Raji (cell line): ENCODE data around the gene ARL14EP.
A peak's percentile ranks its signal among the peaks of the same experiment; 100 is the strongest.

Experiments used
- POLR2A ChIP-seq: IDR thresholded peaks from 2 replicates; pipeline ENCODE4 v1.6.1; 2011; ENCODE audit warnings: low read depth, low read length, control low read depth; ENCODE audit not compliant: insufficient read depth

Gene ARL14EP

DNA sequence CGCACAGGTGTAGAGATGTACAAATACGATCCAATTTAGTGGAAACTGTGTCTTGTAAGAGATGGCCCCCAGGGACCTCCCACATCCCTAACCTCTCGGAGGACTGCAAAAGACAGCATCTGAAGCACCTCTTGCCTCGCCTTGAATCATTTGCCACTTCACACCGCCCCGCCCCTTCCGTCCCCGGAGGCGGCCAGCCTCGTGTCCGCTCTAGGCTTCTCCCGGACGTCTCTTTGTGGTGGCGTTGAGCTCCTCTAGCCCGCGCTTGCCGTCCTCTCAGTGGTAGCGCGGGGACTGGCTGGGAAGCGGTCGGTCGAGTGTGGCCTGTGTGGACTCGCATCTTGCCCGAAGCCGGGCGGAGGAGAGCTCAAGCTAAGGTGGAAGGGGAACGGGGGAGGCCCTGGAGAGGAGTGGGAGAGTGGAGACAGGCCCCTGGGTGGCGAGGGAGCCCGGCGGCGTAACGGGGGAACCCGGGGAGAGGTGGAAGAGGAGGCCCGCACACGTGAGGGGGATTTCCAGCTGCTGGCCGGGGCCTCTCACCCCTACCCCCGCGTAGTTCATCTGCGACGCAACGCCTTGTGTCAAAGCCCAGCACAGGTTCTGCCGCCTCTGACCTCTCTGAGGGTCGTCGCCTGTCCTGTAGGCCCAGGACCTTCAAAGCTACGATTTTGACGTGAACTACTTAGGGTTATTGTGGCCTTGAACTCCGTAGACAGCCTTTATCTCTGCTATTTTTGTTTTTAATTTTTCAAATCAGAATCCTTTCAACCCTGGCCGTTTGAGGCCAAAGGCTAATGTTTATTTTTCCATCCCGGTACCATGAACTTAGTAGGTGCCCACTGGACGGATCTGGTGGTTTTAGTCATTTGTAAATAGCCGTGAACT, at the start of gene ARL14EP:
ARL14EP (plus strand) TSS at position 279 of the 885 bp plus-strand sequence. CDS start 7,845 bp downstream, outside the sequence.
- peak; percentile 90 for TF ChIP-seq POLR2A

DNA sequence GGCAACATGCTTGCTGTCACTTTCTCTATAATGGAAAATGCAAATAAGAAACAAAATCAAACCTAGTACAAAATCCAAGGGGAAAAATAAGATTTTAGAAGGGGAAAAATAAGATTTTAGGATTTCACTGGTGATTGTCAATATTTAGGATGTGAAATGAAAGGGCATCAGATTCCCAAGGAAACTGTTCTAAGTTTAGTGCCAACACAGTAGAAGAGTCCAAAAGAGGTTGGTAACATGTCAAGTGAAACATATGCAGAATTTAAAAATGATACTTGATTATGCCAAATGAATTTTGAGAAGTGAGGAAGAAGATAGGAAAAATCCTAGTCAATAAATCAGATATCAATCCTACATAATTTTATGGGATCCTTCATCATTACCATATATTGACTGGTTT, 45.7 kb upstream of the ARL14EP start:
- no peak for TF ChIP-seq POLR2A

DNA sequence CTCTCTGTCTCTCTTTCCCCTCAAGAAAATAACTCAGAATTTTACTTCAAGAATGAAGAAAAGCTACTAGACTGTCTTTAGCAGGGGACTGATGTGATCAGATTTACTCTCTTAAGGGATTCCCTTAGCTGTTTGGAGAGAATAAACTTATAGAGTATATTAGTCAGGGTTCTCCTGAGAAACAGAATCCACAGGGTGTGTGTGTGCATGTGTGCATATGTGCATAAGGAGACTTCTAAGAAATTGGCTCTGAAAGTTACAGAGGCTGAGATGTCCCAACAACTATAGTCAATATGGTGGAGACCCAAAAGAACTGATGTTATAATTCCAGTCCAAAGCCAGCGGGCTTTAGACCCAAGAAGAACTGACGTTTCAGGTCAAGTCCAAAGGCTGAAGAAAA, 43.1 kb upstream of the ARL14EP start:
- TF ChIP-seq POLR2A, result no peak

DNA sequence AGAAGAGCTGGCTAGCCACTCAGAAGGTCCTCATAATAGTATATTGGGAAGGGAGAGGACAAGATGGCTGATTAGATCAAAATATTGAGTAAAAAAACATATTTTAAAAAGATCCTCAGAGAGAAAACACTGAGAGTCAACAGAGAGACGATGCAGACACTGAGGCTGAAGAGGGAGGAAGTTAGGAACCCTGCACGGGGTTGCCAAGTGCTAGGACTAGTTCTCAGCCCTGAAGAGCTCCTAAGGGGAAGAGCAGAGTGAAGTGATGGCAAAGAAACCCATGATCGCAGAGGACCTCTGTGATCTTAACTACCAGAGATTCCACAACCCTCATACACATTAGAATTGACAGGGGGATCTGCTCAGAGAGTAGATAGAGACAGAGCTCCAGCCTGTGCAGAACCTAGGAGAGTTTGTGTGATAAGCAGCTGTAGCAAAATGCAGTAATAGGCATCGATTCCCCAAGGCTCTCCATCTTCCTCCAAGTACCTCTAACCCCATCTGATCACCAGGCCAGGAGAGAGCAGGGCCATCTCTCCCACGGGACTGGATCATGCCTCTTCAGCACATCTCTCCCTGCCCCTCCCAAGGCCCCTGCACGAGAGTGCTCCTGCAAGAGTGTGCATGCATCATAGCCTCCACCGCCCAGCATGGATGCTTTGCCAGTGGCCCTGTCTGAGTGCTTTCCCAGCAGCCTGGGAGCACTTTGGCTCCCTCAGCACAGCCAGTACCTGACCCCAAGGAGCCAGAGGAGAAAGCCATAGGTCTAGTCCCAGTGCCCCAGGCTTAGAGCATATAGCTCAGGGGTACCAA, 41.2 kb upstream of the ARL14EP start:
- TF ChIP-seq POLR2A, result no peak

- TF ChIP-seq POLR2A, result no peak
These were observed 40.6 kb upstream of the ARL14EP start for GRCh38 chr11:30282289-30282631.

DNA sequence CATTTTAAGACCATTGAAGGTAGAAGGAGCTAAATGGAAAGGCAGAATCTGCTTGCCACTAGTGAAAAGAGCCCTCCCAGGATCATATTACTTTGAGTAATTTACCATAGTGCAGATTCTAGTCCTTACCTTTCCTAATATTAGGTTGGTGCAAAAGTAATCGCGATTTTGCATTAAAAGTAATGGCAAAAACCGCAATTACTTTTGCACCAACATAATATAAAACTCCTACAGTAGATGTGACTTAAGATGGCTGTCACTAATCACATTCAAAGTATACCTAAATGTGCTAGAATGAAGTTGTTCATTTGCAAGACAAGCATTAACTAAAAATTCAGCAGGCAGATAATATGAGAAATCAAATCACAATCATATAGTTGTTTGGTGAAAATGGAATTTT, 38.1 kb upstream of the ARL14EP start:
- TF ChIP-seq POLR2A, result no peak

DNA sequence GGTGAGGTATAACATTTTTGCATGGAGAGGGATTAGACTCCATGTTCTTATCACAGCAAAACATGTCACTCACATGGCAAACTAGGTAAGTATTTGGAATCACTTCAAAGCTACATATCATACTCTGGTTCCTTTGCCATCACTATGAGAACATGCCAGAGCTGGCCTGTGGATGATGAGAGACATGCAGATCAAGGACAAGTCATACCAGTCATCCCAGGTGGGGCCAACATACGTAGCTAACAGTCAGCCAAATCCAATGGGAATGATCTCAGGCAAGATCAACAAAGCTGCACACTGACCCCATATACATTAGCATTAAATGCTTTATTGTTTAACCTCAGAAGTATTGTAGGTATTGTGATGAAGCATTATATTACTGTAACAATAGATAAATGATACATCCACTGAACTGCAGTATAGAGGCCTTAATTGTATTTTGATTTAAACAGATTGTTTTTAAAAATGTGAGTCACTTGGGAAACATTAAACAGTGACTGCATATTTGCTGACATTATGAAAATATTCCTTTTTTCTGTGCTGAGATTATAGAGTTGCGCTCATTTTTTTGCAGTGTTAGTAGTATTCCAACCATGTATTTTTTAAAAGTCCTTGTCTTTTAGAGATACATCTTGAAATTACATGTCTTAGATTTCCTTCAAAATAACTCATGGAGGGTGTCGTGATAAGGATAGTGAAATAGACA, 37.3 kb upstream of the ARL14EP start:
- no peak for TF ChIP-seq POLR2A

DNA sequence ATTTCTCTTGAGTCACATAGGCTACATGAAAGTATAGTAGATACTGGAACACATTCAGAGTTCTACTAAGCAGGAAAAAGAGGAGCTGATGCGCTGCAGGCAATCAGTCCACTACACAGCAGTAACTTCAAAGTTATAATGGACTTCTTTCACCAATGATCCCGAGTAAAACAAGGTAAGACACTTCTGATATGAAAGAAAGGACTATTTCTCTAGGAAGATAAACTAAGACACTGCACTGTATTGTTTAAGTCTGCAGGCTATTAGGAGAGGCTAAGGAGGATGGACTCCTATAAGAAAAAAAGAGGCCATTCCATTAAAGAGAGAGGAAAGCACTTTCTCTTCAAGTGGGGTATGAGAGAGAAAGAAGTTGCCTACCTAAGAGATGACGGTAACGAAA, 31.6 kb upstream of the ARL14EP start:
- TF ChIP-seq POLR2A, result no peak

- no peak for TF ChIP-seq POLR2A
These were observed 30.4 kb upstream of the ARL14EP start for GRCh38 chr11:30292545-30292944.

DNA sequence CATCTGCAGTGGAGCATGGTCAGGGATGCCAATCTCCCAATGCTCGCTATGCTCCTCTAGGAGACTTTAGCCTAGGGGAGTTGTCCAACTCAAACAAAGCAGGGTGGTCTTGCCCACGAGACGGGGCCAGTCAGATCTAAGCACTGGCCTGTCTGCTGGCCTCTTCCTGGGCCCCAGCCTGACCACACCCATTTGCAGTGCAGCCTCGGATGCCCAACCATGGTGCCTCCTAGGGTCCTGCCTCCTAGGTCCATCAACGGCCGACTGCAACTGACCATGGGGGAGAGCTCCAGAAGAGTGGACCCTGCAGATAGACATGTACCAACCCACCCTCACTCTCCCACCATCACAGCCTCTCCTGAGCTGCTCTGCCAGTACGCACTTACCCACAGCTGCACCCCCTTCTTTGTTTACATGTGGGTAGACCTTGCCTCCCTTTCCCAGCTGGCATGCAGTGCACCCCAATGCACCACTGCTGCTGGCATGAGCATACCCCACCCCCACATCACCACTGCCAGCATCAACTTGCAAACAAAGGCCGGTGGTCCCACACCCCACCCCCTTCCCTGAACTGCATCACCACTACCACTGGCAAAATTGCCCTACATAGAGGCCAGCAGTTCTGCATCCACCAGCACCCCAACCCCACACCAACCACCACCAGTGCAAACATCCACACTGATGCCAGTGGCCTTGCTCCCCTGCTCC, 27.6 kb upstream of the ARL14EP start:
- no peak for TF ChIP-seq POLR2A

DNA sequence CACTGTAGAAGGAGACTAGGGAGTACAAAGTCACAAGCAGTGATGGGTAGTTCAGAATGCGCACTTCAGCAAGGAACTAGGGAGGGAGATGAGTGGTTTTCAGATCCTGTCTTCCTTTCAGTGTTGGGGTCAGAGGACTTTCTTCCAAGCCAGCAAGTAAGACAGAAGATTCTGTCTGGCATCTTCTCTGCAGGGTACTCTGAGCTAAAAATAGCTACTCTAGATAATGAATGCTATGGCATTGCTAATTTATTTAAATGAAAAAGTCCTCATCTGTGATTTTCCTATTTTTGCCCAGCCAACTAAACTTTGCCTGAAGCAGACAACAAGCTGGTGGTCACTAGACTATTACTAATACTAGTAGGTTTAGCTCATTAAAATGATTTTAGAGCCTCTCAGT, 18.3 kb upstream of the ARL14EP start:
- no peak for TF ChIP-seq POLR2A

GRCh38 chr11:30310623-30311022, 12.3 kb upstream of the ARL14EP start:
- TF ChIP-seq POLR2A, result no peak

- TF ChIP-seq POLR2A, result no peak
These were observed 11.7 kb upstream of the ARL14EP start for GRCh38 chr11:30311189-30311588.

GRCh38 chr11:30312243-30312642, 10.7 kb upstream of the ARL14EP start:
- no peak for TF ChIP-seq POLR2A

GRCh38 chr11:30313580-30313979, 9.3 kb upstream of the ARL14EP start:
- no peak for TF ChIP-seq POLR2A
